Adrenal gland (tissue), 19 donors: ENCODE results near the gene LEMD1. TPM values are rescaled to one million over a fixed set of nuclear protein-coding genes. Genes with fewer than 3 reads are reported as not detected.

ENCODE experiments used
- DNase-seq, 7 donors: peaks; one replicate each; pipeline ENCODE4 v3.0.0-alpha.2; 2019 to 2020
- H3K27ac ChIP-seq, 5 donors: fragments of 200-600 bp; sonication (generic) in 4 of 5; 1 replicate in 3 of 5; 2 replicates in 2 of 5; pipeline versions ENCODE4 v1.5.1 to v1.8.0; 2016 to 2020; ENCODE audit warnings: mild to moderate bottlenecking in 1 of 5
- H3K27me3 ChIP-seq: fragments of 200-600 bp; 2 replicates; pipeline ENCODE4 v1.8.0; 2021
- H3K36me3 ChIP-seq, 2 donors: fragments of 200-600 bp; replicated peaks in 1 of 2; 1 replicate in 1 of 2; 2 replicates in 1 of 2; pipeline versions ENCODE4 v1.5.1 to v1.8.0; 2018 to 2022
- H3K4me1 ChIP-seq, 2 donors: fragments of 200-600 bp; replicated peaks in 1 of 2; 1 replicate in 1 of 2; 2 replicates in 1 of 2; pipeline versions ENCODE4 v1.5.1 to v1.8.0; 2018 to 2021
- H3K4me3 ChIP-seq, 4 donors: fragments of 200-600 bp; sonication (generic) in 3 of 4; one replicate each; pipeline ENCODE4 v1.5.1; 2016 to 2018
- H3K9me3 ChIP-seq, 3 donors: fragments of 200-600 bp; sonication (generic) in 1 of 3; replicated peaks in 1 of 3; 1 replicate in 2 of 3; 2 replicates in 1 of 3; pipeline versions ENCODE4 v1.5.1 to v1.8.0; 2016 to 2021
- CTCF ChIP-seq, 6 experiments: fragments of 450-650 bp in 4 of 6; fragments of 200-600 bp in 2 of 6; sonication (generic) in 1 of 6; IDR thresholded peaks; 1 replicate in 5 of 6; 2 replicates in 1 of 6; pipeline versions ENCODE4 v1.5.1 to v1.8.0; 2016 to 2021; ENCODE audit warnings: antibody characterized with exemption in 6 of 6, mild to moderate bottlenecking in 2 of 6, moderate library complexity in 1 of 6
- POLR2A ChIP-seq, 2 donors: fragments of 450-650 bp; IDR thresholded peaks; one replicate each; pipeline ENCODE4 v1.6.1; 2017; ENCODE audit warnings: antibody characterized with exemption in 2 of 2, mild to moderate bottlenecking in 2 of 2, moderate library complexity in 1 of 2
- WGBS, 4 donors: extraction: QIAGEN DNeasy Blood & Tissue Kit in 2 of 4; methylation state at CpG; one replicate each; pipeline versions ENCODE4 v1.1.5 to v1.1.7; 2013 to 2017; 5-methylcytosine and 5-hydroxymethylcytosine counted together
- intact Hi-C, 2 donors: fragments of 100-400 bp; cut with DNase I; formaldehyde crosslinking; loops; one replicate each; pipeline versions ENCODE4 v1.14.1 to v1.15.0; 2022 to 2023
- long read RNA-seq, 10 donors: library from polyadenylated mRNA in 3 of 10; unstranded in 2 of 10; stranded (forward) in 1 of 10; transcript quantifications; one replicate each; pipeline ENCODE4 v2.0.0 and lab custom pipeline, GENCODE V29; 2021 to 2026
- polyA plus RNA-seq, 3 donors: library from polyadenylated mRNA; stranded (reverse); fragments of 200-250 nt in 2 of 3; fragments of 350-450 nt in 1 of 3; fragmentation: Illumina TruSeq in 1 of 3; extraction: RNeasy Lipid Tissue Mini Kit (QIAGEN cat#74804) in 1 of 3; gene quantifications; one replicate each; pipeline ENCODE4 v1.2.3, GENCODE V29; 2013 to 2014
- total RNA-seq, 9 donors: library from RNA; depleted of rRNA in 4 of 9; stranded (reverse); fragments of >200 nt in 4 of 9; fragments of 120-200 nt in 1 of 9; fragmentation: NEBNext Ultra II Directional in 1 of 9; extraction: Animal tissue kit (Norgen Biotek cat#: 25700) in 1 of 9; gene quantifications; one replicate each; pipeline versions ENCODE4 v1.1.0 to v1.2.4, GENCODE V29; 2013 to 2023
- donor health status: healthy with polysubstance abuse.
- donor health status: Bipolar disorder and iron deficiency.
- donor health status: DM: yes; HTN: yes; CAD: no.
- donor health status: DM: no; HTN: no; CAD: no.
- donor health status: DM: no; HTN: no; CAD: no.
- donor health status: DM: yes; HTN: yes; CAD: no.

LEMD1 gene, protein sequence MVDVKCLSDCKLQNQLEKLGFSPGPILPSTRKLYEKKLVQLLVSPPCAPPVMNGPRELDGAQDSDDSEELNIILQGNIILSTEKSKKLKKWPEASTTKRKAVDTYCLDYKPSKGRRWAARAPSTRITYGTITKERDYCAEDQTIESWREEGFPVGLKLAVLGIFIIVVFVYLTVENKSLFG
- total RNA-seq, result not detected
- under 1 TPM in 1 of 3 donors, not detected in 2; 0.64 TPM for polyA plus RNA-seq
- long read RNA-seq, donor 1, result 0 reads
- long read RNA-seq, donor 2, result 0 reads
- long read RNA-seq, donor 3, partial matches to known transcripts, result 11 of 11 reads
- long read RNA-seq, donor 3, other reads (novel, unspliced or antisense), result 0 of 11 reads
- long read RNA-seq, donor 4, partial matches to known transcripts, result 0 of 1 reads
- long read RNA-seq, donor 4, other reads (novel, unspliced or antisense), result 1 of 1 reads
- long read RNA-seq, donor 5, partial matches to known transcripts, result 0 of 22 reads
- long read RNA-seq, donor 5, other reads (novel, unspliced or antisense), result 22 of 22 reads
- long read RNA-seq, donor 6, partial matches to known transcripts, result 0 of 1 reads
- long read RNA-seq, donor 6, other reads (novel, unspliced or antisense), result 1 of 1 reads
- long read RNA-seq, donor 7, result 0 reads
- long read RNA-seq, donor 8, result 0 reads
- long read RNA-seq, donor 9, result 0 reads
- long read RNA-seq, donor 10, result 0 reads

DNA sequence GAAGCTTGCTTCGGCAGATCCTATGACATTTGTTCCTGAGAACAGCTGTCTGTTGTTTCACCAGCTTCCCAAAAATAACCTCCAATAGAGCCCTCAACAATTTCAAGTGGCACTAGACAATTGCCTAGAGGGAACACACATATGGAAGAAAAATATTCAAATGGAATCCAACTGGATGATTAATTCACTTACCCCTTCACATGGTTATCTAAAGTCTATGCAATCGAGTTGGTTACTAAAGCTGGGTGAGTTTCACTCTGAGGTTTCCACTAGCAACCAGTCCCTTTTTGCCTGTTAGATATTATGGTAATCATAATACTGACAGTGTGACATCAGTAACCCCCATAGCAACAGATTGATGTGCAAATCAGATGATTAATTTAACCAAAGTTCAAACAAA lies at the start of gene LEMD1:
Gene LEMD1 (minus strand): TSS at position 259 of the 400 bp plus-strand sequence. CDS start 1,520 bp downstream, outside the sequence.
- WGBS, 4 donors, result 59 to 68% (median 64%) methylated on average over 2 of the region's 2 CpGs
- H3K27me3 ChIP-seq, result no peaks in the 10 kb centered on the region

GRCh38 chr1:205470131-205470530 lies 48.3 kb upstream of the LEMD1 start:
- Histone ChIP-seq H3K36me3 (no peaks in the 10 kb centered on the region), H3K9me3 (no peaks in the 10 kb centered on the region), H3K27ac (no peak overlapping the region), H3K4me1 (no peaks in the 10 kb centered on the region), H3K27me3 (peaks cover 4% of the 10 kb centered on the region), H3K4me3 (no peak overlapping the region)
- intact Hi-C loops, result no loop called here
- no peak for DNase-seq
- TF ChIP-seq CTCF (IDR thresholded peaks at IDR 0.05), result no peak
- no peak for TF ChIP-seq POLR2A (IDR thresholded peaks at IDR 0.05)
- 88 to 92% (median 90%) methylated on average over 6 of the region's 6 CpGs for WGBS, 4 donors

More for the DNA sequence above, at the start of gene LEMD1:
- TF ChIP-seq POLR2A (IDR thresholded peaks at IDR 0.05) (no peak), CTCF (IDR thresholded peaks at IDR 0.05) (no peak)
- Histone ChIP-seq H3K36me3 (no peaks in the 10 kb centered on the region), H3K9me3 (no peaks in the 10 kb centered on the region), H3K4me1 (no peaks in the 10 kb centered on the region), H3K4me3 (no peak within 1 kb of the TSS), H3K27ac (no peak within 1 kb of the TSS)
- no peak for DNase-seq
- intact Hi-C loops, result no loop called here

DNA sequence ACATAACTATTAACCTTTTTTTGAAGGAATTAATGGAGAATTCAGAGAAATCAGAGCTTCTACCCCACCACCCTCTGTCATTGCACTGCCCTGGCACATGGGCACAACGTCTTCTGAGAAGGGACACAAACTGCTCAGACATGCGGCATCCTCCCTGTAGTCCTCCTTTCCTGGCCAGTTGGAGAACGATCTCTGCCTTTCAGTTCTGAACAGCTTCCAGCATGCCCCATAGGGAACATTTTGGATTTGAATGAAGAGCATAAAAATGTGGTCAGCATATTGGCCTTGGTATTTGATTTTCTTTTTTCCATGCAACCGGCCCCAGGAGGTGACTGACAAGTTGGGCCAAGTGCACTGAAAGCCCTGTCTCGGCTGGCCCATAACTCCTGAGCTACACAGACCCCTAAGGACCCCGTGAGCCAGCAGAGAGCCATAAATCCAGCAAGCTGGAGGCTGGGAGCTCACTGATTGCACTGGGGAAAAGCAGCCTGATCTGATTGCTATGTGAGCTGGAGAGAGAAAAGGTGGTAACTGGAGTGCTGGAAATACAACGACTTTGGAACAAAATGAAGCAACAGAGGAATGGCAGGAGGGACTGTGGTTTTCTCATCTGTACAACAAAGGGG lies 44.9 kb upstream of the LEMD1 start:
- Histone ChIP-seq H3K4me1 (no peaks in the 10 kb centered on the region), H3K4me3 (no peak overlapping the region), H3K27me3 (peaks cover 11% of the 10 kb centered on the region), H3K27ac (no peak overlapping the region), H3K9me3 (no peaks in the 10 kb centered on the region), H3K36me3 (no peaks in the 10 kb centered on the region)
- intact Hi-C loops, result no loop called here
- DNase-seq, result no peak
- 44 to 59% (median 49%) methylated on average over 6 to 7 of the region's 7 CpGs for WGBS, 4 donors
- TF ChIP-seq CTCF (IDR thresholded peaks at IDR 0.05) (no peak), POLR2A (IDR thresholded peaks at IDR 0.05) (no peak)

GRCh38 chr1:205465392-205465791 lies 43.5 kb upstream of the LEMD1 start:
- no peaks in the 10 kb centered on the region for H3K36me3 ChIP-seq
- no peaks in the 10 kb centered on the region for H3K9me3 ChIP-seq
- DNase-seq, result no peak
- H3K27me3 ChIP-seq, result peaks cover 11% of the 10 kb centered on the region
- no peak for TF ChIP-seq POLR2A (IDR thresholded peaks at IDR 0.05)
- TF ChIP-seq CTCF (IDR thresholded peaks at IDR 0.05), result no peak
- 44 to 79% (median 73%) methylated on average over 2 of the region's 2 CpGs for WGBS, 4 donors
- no peak overlapping the region for H3K27ac ChIP-seq
- no peak overlapping the region for H3K4me3 ChIP-seq
- H3K4me1 ChIP-seq, result no peaks in the 10 kb centered on the region
- intact Hi-C loops, result no loop called here
